NCI-H345 treated with DMSO at 0.1 percent for 48 hours (cell line): ENCODE data around the gene NKRF.

Experiments
- DNase-seq: peaks from one replicate; lab custom pipeline; 2025; ENCODE audit not compliant: unreplicated experiment; lab: John Stamatoyannopoulos, UW

NKRF gene

DNA sequence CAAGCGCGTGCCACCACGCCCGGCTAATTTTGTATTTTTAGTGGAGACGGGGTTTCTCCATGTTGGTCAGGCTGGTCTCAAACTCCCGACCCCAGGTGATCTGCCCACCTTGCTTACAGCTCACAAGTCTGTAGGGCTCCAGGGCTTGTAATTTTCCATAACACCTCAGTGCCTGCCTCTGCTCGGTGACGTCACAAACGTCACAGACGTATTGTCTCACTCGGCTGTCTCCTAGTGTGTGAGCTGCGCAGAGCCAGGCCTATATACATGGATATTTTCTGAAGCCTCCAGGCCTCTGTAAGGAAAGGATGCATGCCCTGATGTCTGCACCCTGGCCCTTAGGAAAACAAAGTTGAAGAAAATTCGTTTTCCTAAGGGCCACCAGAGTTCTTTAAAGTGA lies 8.6 kb upstream of the NKRF start:
- no peak for DNase-seq

- DNase-seq = no peak
These were observed 780 bp upstream of the NKRF start for GRCh38 chrX:119607018-119607389.

- peak; percentile 2 for DNase-seq
These were observed 552 bp downstream of the NKRF start for GRCh38 chrX:119605464-119606279.

GRCh38 chrX:119604766-119605463 lies 1.3 kb downstream of the NKRF start:
- no peak for DNase-seq

- DNase-seq = no peak
These were observed 3.4 kb downstream of the NKRF start for GRCh38 chrX:119602701-119603255.

DNA sequence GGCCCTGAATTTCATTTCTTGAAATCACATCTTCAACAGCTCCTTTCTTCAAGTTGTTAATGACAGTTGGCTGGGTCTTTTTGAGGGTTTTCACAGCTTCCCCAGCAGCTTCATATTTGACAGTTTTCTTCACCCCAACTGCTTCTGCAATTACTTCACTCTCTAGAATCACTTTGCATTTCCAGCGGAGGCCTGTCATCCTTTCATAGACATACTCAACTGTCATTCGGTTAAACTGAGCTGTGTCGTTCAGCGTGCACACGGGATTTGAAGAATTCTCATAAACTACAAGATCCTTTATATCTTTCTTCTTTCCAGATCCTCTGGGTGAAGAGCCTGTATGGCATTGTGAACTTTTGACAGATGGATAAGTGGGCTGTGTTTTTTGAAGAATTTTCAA lies 16.4 kb downstream of the NKRF start:
- no peak for DNase-seq

- no peak for DNase-seq
These were observed 22.7 kb downstream of the NKRF start for GRCh38 chrX:119583431-119584059.

- no peak for DNase-seq
These were observed 26.8 kb downstream of the NKRF start for GRCh38 chrX:119579414-119579813.

DNA sequence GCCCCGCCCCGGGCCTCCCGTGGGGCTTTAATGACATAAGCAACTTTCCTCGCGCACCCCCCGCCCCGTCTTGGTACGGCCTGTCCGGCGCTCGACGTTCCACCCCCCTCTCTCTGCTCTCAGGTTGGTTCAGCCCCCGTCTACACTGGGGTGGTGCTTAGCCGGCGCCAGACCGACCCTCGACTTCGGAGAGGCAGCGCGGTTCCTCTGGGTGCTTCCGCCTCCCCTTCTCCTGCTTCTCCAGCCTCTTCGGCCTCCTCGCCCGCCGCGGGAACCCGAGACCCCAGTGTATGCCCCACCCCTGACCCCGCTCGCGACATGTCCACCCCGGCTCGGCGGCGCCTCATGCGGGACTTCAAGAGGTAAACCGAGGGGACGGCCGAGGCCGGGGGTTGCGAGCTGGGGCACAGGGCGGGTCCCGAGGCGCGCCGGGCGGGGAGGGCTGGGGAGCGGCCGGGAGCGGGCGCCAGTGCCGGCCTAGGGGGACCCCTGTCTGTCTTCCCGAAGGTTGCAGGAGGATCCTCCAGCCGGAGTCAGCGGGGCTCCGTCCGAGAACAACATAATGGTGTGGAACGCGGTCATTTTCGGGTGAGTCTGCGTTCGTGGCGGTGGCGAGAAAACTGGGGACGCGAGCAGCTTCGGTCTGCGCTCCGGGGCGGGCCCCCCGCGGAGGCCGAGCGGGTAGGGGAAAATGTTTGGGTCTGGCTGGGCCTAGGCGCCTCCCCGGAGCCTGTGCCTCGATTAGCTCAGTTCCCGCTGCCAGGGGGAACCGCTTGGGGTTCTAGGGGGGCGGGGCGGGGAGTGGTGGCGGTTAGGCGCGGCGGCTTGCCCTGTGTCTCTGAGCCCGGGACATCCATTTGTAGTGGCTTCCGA lies 31.6 kb downstream of the NKRF start, which contains the start of gene UBE2A:
Gene UBE2A (plus strand): TSS at position 170 of the 873 bp plus-strand sequence. CDS start 149 bp downstream, at position 319.
- peak; percentile 75 for DNase-seq

DNA sequence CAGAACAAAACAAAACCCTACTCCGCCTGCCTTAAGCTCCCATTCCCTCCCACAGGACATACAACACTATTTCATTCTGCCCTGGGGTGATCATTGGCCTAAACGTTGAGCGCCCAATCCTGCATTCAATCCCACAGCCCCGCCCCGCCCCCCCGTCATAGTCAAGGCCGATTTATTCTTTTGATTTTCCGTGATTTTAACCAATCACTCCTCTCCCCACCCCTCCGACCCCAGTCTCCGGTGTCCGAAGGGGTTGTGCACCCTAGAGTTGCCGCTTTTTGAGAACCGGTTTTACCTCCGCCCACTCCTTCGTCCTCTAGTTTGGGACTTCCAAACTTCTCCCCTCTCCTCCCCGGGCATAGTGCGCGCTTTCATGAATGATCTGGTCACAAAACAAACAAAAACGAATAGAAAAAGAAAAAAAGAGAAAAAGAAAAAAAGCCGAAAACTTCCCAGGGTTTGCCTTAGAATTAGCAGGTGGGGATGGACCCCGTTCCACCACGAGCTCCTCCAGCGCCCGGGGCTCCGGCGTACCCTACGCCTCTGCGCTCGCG lies 32.3 kb downstream of the NKRF start:
- no peak for DNase-seq

DNA sequence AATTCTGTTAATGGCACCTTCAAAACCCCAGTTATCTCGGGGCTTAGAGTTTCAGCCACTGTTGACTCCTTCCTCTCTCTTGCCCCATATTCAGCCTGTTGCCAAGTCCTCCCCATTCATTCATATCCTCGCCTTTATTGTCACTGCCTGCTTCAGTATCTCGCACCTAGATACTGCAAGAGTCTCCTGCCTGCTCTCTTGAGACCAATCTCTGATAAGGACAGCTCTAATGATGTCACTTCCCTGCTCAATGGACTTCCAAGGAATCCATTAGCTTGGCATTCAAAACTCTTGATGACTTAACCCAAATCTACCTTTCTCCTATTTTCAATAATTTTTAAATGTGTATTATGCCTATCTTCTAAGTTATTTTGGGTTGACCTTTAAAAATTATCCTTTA lies 33.0 kb downstream of the NKRF start:
- no peak for DNase-seq

- no peak for DNase-seq
These were observed 35.8 kb downstream of the NKRF start for GRCh38 chrX:119570351-119570835.

- peak; percentile 83 for DNase-seq
These were observed 41.0 kb downstream of the NKRF start, which contains the start of gene STEEP1 for GRCh38 chrX:119565107-119565663. STEEP1 (minus strand) TSS chrX:119565409; CDS start chrX:119565355, 54 bp downstream.

- no peak for DNase-seq
These were observed 53.7 kb downstream of the NKRF start for GRCh38 chrX:119552508-119552907.

GRCh38 chrX:119549327-119550016 lies 56.8 kb downstream of the NKRF start:
- DNase-seq = no peak

GRCh38 chrX:119541188-119541587 lies 65.0 kb downstream of the NKRF start:
- no peak for DNase-seq

- no peak for DNase-seq
These were observed 66.4 kb downstream of the NKRF start for GRCh38 chrX:119539872-119540271.
